Smooth muscle cell (in vitro differentiated cells): ENCODE measurements around the gene BRPF3. TPM values are rescaled to one million over a fixed set of nuclear protein-coding genes. Genes with fewer than 3 reads are reported as not detected.

ENCODE experiments used
- DNase-seq: peaks from one replicate; lab custom pipeline; 2025; ENCODE audit not compliant: unreplicated experiment; lab: John Stamatoyannopoulos, UW
- H2AFZ ChIP-seq: fragments of 200-600 bp; sonication (generic); 2 replicates; pipeline ENCODE4 v1.6.0; 2016; ENCODE audit warnings: antibody characterized with exemption, low read depth, mild to moderate bottlenecking
- H3F3A ChIP-seq: fragments of 200-600 bp; sonication (generic); 2 replicates; pipeline ENCODE4 v1.6.0; 2017; ENCODE audit warnings: antibody characterized with exemption, low read depth
- H3K27ac ChIP-seq: fragments of 200-600 bp; sonication (generic); 2 replicates; pipeline ENCODE4 v1.5.1; 2016; ENCODE audit warnings: low read depth, mild to moderate bottlenecking
- H3K27me3 ChIP-seq: fragments of 200-600 bp; sonication (generic); 2 replicates; pipeline ENCODE4 v1.6.1; 2016; ENCODE audit warnings: low read depth, mild to moderate bottlenecking
- H3K36me3 ChIP-seq: fragments of 200-600 bp; sonication (generic); 2 replicates; pipeline ENCODE4 v1.5.1; 2016; ENCODE audit warnings: low read depth
- H3K4me1 ChIP-seq: fragments of 200-600 bp; sonication (generic); 2 replicates; pipeline ENCODE4 v1.5.1; 2016; ENCODE audit warnings: low read depth
- H3K4me2 ChIP-seq: fragments of 200-600 bp; sonication (generic); 2 replicates; pipeline ENCODE4 v1.6.0; 2016; ENCODE audit warnings: mild to moderate bottlenecking
- H3K4me3 ChIP-seq: fragments of 200-600 bp; sonication (generic); 2 replicates; pipeline ENCODE4 v1.5.1; 2016; ENCODE audit warnings: mild to moderate bottlenecking
- H3K79me2 ChIP-seq: fragments of 200-600 bp; sonication (generic); 2 replicates; pipeline ENCODE4 v1.6.0; 2016; ENCODE audit warnings: low read depth, mild to moderate bottlenecking
- H3K9ac ChIP-seq: fragments of 200-600 bp; sonication (generic); 2 replicates; pipeline ENCODE4 v1.6.0; 2016; ENCODE audit warnings: low read depth
- H3K9me3 ChIP-seq: fragments of 200-600 bp; sonication (generic); replicated peaks from 2 replicates; pipeline ENCODE4 v1.5.1; 2016; ENCODE audit warnings: low read depth
- H4K20me1 ChIP-seq: fragments of 200-600 bp; sonication (generic); 2 replicates; pipeline ENCODE4 v1.6.0; 2016; ENCODE audit warnings: low read depth
- WGBS: methylation state at CpG from one replicate; pipeline ENCODE4 v1.1.7; 2016; ENCODE audit warnings: low lambda C conversion rate; 5-methylcytosine and 5-hydroxymethylcytosine counted together
- polyA plus RNA-seq: library from polyadenylated mRNA; unstranded; fragments of >200 nt; fragmentation: Nextera tagmentation; extraction: Ambion mirVana; gene quantifications from 2 replicates; pipeline ENCODE4 v1.2.1, GENCODE V29; 2016
- total RNA-seq: library from RNA; depleted of rRNA; stranded (reverse); fragments of >200 nt; gene quantifications from 2 replicates; pipeline ENCODE4 v1.2.3, GENCODE V29; 2014
- TF ChIP-seq, protein P1 (sequence below): fragments of 200-600 bp; sonication (generic); IDR thresholded peaks from 2 replicates; pipeline ENCODE4 v1.5.1; 2017; ENCODE audit warnings: borderline replicate concordance, mild to moderate bottlenecking, antibody characterized with exemption; ENCODE audit not compliant: insufficient read depth, poor library complexity, severe bottlenecking

BRPF3 gene
- total and polyA plus RNA-seq, 2 experiments from 2014 or later, result 8.9 to 20.0 TPM

DNA sequence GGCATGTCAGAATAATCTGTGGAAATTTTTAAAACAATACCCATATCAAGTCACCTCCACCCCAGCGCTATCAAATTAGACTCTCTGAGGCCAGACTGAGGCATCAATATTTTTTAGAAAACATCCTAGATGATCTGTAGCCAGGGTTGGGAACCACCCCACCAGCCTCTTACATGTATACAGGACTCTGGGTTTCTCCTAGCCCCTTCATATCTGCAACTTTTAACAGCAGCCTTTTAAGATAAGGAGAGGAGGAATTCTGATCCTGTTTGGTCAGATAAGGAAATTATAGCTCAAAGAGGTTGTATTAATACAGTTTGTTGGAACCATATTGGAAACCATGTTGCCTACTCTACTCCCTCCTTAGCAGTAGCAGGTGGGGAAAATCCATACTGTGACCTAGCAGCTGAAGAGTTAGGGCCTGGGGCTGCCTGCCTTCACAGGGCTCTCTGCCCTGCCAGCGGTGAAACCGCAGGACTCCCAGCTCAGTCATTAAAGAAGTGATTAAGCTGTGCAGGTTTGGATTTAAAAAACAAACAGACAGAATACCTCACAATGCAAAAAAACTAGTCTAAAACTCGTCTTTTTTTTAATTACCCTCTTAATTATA, 30.0 kb downstream of the BRPF3 start:
- no peak for DNase-seq
- H3K4me3 ChIP-seq, result no peak overlapping the region
- H3F3A ChIP-seq, result no peaks in the 10 kb centered on the region
- H3K9me3 ChIP-seq, result no peaks in the 10 kb centered on the region
- H3K27ac ChIP-seq, result no peak overlapping the region
- H3K27me3 ChIP-seq, result no peaks in the 10 kb centered on the region
- WGBS, result 91% methylated on average over 4 of the region's 4 CpGs
- TF ChIP-seq, protein P1, sequence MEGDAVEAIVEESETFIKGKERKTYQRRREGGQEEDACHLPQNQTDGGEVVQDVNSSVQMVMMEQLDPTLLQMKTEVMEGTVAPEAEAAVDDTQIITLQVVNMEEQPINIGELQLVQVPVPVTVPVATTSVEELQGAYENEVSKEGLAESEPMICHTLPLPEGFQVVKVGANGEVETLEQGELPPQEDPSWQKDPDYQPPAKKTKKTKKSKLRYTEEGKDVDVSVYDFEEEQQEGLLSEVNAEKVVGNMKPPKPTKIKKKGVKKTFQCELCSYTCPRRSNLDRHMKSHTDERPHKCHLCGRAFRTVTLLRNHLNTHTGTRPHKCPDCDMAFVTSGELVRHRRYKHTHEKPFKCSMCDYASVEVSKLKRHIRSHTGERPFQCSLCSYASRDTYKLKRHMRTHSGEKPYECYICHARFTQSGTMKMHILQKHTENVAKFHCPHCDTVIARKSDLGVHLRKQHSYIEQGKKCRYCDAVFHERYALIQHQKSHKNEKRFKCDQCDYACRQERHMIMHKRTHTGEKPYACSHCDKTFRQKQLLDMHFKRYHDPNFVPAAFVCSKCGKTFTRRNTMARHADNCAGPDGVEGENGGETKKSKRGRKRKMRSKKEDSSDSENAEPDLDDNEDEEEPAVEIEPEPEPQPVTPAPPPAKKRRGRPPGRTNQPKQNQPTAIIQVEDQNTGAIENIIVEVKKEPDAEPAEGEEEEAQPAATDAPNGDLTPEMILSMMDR, result no peak
- peaks cover 5% of the 10 kb centered on the region for H3K79me2 ChIP-seq
- no peak overlapping the region for H3K4me2 ChIP-seq
- H3K36me3 ChIP-seq, result peaks cover 29% of the 10 kb centered on the region
- H3K4me1 ChIP-seq, result no peaks in the 10 kb centered on the region
- H2AFZ ChIP-seq, result no peak overlapping the region
- H3K9ac ChIP-seq, result no peak overlapping the region
- peaks cover 37% of the 10 kb centered on the region for H4K20me1 ChIP-seq

DNA sequence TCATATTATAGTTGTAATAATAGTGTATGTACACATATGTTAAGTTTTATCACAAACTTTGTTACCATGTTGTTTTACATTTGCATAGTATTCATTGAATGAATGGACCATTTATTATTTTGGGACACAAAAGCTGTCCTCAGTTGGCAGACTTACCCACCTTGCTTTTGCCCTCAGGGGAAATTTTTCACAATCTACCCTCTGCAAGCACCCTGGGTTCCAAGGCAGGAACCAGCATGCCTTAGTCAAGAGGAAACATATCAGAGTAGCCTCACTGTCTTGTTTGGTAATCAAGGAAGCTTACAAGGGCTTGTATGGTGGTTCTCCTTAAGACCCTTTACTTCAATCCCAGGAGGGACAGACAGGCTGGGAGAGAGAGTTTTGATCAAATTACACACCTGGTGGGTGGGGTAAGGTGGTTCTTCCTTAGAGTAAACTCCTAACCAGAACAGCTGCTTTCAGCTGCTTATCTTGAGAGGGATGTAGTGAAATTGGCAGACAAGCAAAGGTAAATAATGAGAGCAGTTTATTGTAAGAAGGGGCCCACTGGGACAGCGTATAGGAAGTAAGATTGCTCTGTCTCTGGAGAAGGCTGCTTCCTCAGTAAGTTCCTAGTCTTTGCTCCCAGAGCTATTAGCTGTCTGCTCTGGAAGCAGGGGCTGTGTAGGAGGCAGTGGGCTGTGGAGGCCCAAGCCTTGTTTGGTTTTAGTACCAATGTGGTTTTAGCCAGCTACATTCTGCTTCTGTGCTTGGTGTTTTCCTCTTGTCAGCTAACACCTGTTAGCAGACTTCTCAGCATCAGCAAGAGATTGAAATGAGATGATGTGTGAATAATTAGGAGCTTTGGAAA, 31.1 kb downstream of the BRPF3 start:
- H3K36me3 ChIP-seq, result peaks cover 21% of the 10 kb centered on the region
- H3K27ac ChIP-seq, result no peak overlapping the region
- DNase-seq, result no peak
- no peak overlapping the region for H3K9ac ChIP-seq
- no peaks in the 10 kb centered on the region for H3K9me3 ChIP-seq
- no peaks in the 10 kb centered on the region for H3K4me1 ChIP-seq
- 88% methylated on average over 1 of the region's 1 CpG for WGBS
- no peaks in the 10 kb centered on the region for H3K27me3 ChIP-seq
- TF ChIP-seq, protein P1, result no peak
- peaks cover 5% of the 10 kb centered on the region for H3K79me2 ChIP-seq
- H3F3A ChIP-seq, result no peaks in the 10 kb centered on the region
- no peak overlapping the region for H3K4me2 ChIP-seq
- H2AFZ ChIP-seq, result no peak overlapping the region
- no peak overlapping the region for H3K4me3 ChIP-seq
- peaks cover 34% of the 10 kb centered on the region for H4K20me1 ChIP-seq

DNA sequence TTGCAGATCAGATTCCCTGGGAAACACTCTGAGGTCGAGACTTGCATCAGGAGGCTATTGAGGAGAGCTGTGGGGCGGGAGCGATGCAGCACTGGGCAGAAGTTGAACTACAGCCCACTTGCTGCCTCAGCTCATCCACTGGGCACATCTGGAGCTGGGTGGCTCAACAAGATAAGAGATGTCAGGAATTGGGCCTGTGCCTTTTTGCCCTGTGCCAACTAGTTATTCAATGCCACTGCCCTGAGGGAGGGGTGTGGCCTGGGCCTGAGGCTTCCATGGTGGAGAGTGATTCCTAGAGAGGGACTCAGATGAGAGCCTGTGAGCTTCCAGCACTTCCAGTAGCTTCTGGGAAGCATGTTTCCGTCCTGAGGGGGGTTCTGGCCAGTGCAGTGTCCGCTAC, 32.7 kb downstream of the BRPF3 start:
- no peaks in the 10 kb centered on the region for H3K9me3 ChIP-seq
- H3K4me1 ChIP-seq, result no peaks in the 10 kb centered on the region
- H3K4me3 ChIP-seq, result no peak overlapping the region
- H3K27me3 ChIP-seq, result no peaks in the 10 kb centered on the region
- H3K79me2 ChIP-seq, result no peaks in the 10 kb centered on the region
- no peak overlapping the region for H3K27ac ChIP-seq
- WGBS, result 98% methylated on average over 5 of the region's 5 CpGs
- H3K9ac ChIP-seq, result no peak overlapping the region
- H4K20me1 ChIP-seq, result peaks cover 19% of the 10 kb centered on the region
- no peaks in the 10 kb centered on the region for H3F3A ChIP-seq
- peaks cover 11% of the 10 kb centered on the region for H3K36me3 ChIP-seq
- DNase-seq, result no peak
- no peak overlapping the region for H2AFZ ChIP-seq
- H3K4me2 ChIP-seq, result no peak overlapping the region
- TF ChIP-seq, protein P1, result no peak
